ENCODE measurements around the gene TMEM120A.

DNA sequence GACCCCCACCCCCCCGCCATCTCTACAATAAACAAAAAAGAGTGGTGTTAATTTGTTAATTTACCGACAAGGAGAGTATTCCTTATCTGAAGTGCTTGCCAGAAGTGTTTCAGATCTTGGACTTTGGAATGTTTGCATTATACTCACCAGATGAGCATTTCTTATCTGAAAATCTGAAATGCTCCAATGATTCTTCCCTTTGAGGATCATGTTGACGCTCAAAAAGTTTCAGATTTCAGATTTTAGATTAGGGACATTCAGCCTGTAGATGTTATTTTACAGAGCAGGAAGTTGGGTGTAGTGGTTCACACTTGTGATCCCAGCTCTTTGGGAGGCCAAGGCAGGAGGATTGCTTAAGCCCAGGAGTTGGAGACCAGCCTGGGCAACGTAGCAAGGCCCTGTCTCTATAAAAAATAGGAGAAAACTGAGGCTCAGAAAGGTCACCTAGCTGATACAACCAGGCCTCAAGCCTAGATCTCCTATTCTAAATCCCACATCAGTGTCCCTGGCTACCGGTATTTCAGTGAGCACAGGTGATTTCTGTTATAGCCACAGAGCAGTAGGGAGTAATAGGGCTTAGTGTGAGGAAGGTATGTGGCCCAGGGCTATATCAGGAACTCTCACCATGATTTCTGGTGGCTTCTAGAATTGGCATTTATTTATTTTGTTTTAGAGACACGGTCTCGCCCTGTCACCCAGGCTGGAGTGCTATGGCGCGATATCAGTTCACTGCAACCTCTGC is 35.4 kb downstream of the TMEM120A start:
- no peak for TF ChIP-seq GATA3 (IDR thresholded peaks at IDR 0.05; ENCODE audit: low read depth, low read length)
- TF ChIP-seq GATA2 (IDR thresholded peaks at IDR 0.05; ENCODE audit: low read depth, low read length), result no peak
